OCI-LY3 (cell line): ENCODE measurements around the gene ZNF487.

Experiments
- EZH2phosphoT487 ChIP-seq: fragments of 200-600 bp; shearing (Covaris generic); IDR thresholded peaks from 2 replicates; pipeline ENCODE4 v1.6.1; 2018; ENCODE audit warnings: antibody characterized with exemption, mixed run types, low read depth
- TF ChIP-seq, protein P1 (sequence below): fragments of 200-600, 300-600 bp; sonication (generic); IDR thresholded peaks from 2 replicates; pipeline ENCODE4 v1.5.1; 2014; ENCODE audit warnings: antibody characterized with exemption, low read length, low read depth

DNA sequence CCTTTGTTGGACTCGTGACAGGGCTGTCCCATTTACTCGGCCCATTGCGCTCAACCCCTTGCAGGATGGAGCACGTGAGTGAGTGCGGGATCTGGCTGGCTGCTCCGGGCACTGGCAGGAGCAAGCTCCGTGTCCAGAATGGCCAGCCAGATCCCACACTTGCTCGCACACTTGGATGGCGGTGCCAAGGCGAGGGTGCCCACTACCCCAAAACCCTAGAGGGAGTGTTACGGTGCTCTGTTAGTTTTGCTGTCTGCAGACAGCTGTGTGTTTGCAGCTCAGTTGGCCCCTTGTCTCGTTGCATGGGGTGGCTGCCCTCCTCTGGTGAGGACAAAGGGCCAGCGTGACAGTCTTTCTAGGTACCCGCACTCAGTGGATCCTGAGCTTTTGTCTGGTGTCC lies 34.2 kb downstream of the ZNF487 start:
- TF ChIP-seq EZH2phosphoT487 = no peak
- TF ChIP-seq, protein P1, sequence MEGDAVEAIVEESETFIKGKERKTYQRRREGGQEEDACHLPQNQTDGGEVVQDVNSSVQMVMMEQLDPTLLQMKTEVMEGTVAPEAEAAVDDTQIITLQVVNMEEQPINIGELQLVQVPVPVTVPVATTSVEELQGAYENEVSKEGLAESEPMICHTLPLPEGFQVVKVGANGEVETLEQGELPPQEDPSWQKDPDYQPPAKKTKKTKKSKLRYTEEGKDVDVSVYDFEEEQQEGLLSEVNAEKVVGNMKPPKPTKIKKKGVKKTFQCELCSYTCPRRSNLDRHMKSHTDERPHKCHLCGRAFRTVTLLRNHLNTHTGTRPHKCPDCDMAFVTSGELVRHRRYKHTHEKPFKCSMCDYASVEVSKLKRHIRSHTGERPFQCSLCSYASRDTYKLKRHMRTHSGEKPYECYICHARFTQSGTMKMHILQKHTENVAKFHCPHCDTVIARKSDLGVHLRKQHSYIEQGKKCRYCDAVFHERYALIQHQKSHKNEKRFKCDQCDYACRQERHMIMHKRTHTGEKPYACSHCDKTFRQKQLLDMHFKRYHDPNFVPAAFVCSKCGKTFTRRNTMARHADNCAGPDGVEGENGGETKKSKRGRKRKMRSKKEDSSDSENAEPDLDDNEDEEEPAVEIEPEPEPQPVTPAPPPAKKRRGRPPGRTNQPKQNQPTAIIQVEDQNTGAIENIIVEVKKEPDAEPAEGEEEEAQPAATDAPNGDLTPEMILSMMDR = no peak
